ENCODE measurements around the gene REXO1. TPM values are rescaled to one million over a fixed set of nuclear protein-coding genes. Genes with fewer than 3 reads are reported as not detected.

REXO1 gene
- total RNA-seq, 1 donor from 2014 or later = 17.7 TPM

GRCh38 chr19:1841209-1841924 lies 6.9 kb downstream of the REXO1 start:
- peak overlapping the region; percentile 87 for H3K27ac ChIP-seq (replicated peaks)
- intact Hi-C loops (cut with micrococcal nuclease) = no loop called here
- no peaks in the 10 kb centered on the region for H3K27me3 ChIP-seq (ENCODE audit: low read depth)
- H3K36me3 ChIP-seq = peaks cover 6% of the 10 kb centered on the region
- no peaks in the 10 kb centered on the region for H3K9me3 ChIP-seq (replicated peaks)
- DNase-seq = no peak
- no peak for TF ChIP-seq CTCF (IDR thresholded peaks at IDR 0.05; ENCODE audit: borderline replicate concordance)
- peaks cover 100% of the 10 kb centered on the region for H3K4me1 ChIP-seq
- peak overlapping the region; percentile 64 for H3K4me3 ChIP-seq

GRCh38 chr19:1840541-1841115 lies 7.7 kb downstream of the REXO1 start:
- H3K27me3 ChIP-seq (ENCODE audit: low read depth) = no peaks in the 10 kb centered on the region
- peaks cover 6% of the 10 kb centered on the region for H3K36me3 ChIP-seq
- H3K9me3 ChIP-seq (replicated peaks) = no peaks in the 10 kb centered on the region
- intact Hi-C loops (cut with micrococcal nuclease) = no loop called here
- H3K27ac ChIP-seq (replicated peaks) = peak overlapping the region; percentile 87
- H3K4me1 ChIP-seq = peaks cover 100% of the 10 kb centered on the region
- peak; percentile 66 for DNase-seq
- TF ChIP-seq CTCF (IDR thresholded peaks at IDR 0.05; ENCODE audit: borderline replicate concordance) = no peak
- H3K4me3 ChIP-seq = peak overlapping the region; percentile 64

GRCh38 chr19:1839658-1840540 lies 8.4 kb downstream of the REXO1 start:
- no peaks in the 10 kb centered on the region for H3K9me3 ChIP-seq (replicated peaks)
- H3K4me3 ChIP-seq = peak overlapping the region; percentile 64
- peak overlapping the region; percentile 87 for H3K27ac ChIP-seq (replicated peaks)
- intact Hi-C loops (cut with micrococcal nuclease) = no loop called here
- no peak for DNase-seq
- H3K27me3 ChIP-seq (ENCODE audit: low read depth) = no peaks in the 10 kb centered on the region
- H3K4me1 ChIP-seq = peaks cover 98% of the 10 kb centered on the region
- H3K36me3 ChIP-seq = peaks cover 2% of the 10 kb centered on the region
- no peak for TF ChIP-seq CTCF (IDR thresholded peaks at IDR 0.05; ENCODE audit: borderline replicate concordance)

GRCh38 chr19:1837625-1838105 lies 10.6 kb downstream of the REXO1 start:
- Histone ChIP-seq H3K27me3 (ENCODE audit: low read depth) (no peaks in the 10 kb centered on the region), H3K4me1 (peaks cover 95% of the 10 kb centered on the region), H3K9me3 (replicated peaks) (no peaks in the 10 kb centered on the region), H3K27ac (replicated peaks) (peak overlapping the region; percentile 41), H3K4me3 (no peak overlapping the region), H3K36me3 (no peaks in the 10 kb centered on the region)
- intact Hi-C loops (cut with micrococcal nuclease) = no loop called here
- TF ChIP-seq CTCF (IDR thresholded peaks at IDR 0.05; ENCODE audit: borderline replicate concordance) = peak; percentile 90
- DNase-seq = peak; percentile 35

GRCh38 chr19:1837222-1837565 lies 11.1 kb downstream of the REXO1 start:
- H3K36me3 ChIP-seq = no peaks in the 10 kb centered on the region
- peaks cover 90% of the 10 kb centered on the region for H3K4me1 ChIP-seq

More at GRCh38 chr19:1837222-1837565, 11.1 kb downstream of the REXO1 start:
- TF ChIP-seq CTCF (IDR thresholded peaks at IDR 0.05; ENCODE audit: borderline replicate concordance) = no peak
- peak overlapping the region; percentile 41 for H3K27ac ChIP-seq (replicated peaks)
- no peak for DNase-seq
- H3K27me3 ChIP-seq (ENCODE audit: low read depth) = no peaks in the 10 kb centered on the region
- intact Hi-C loops (cut with micrococcal nuclease) = no loop called here
- H3K9me3 ChIP-seq (replicated peaks) = no peaks in the 10 kb centered on the region
- no peak overlapping the region for H3K4me3 ChIP-seq
